Left renal cortex interstitium (tissue), 4 donors: ENCODE measurements around the gene ADAMTS2. TPM values are rescaled to one million over a fixed set of nuclear protein-coding genes. Genes with fewer than 3 reads are reported as not detected.
"Not testable (repeated sequence)": the region's sequence is repeated elsewhere in the genome, so short reads cannot be mapped to it uniquely, and the experiment has no call there.

ENCODE experiments used
- DNase-seq, 4 donors: peaks; one replicate each; pipeline ENCODE4 v3.0.0-alpha.2; 2013; ENCODE audit warnings: low read depth in 4 of 4, low spot score in 2 of 4, missing footprints in 1 of 4
- polyA plus RNA-seq, 4 donors: library from polyadenylated mRNA; unstranded; fragments of 120-200 nt; gene quantifications; one replicate each; pipeline ENCODE4 v1.2.1, GENCODE V29; 2013; ENCODE audit not compliant: insufficient read length in 4 of 4

The ADAMTS2 gene
- polyA plus RNA-seq, 4 donors: 11.5 to 15.9 (median 12.1) TPM

DNA sequence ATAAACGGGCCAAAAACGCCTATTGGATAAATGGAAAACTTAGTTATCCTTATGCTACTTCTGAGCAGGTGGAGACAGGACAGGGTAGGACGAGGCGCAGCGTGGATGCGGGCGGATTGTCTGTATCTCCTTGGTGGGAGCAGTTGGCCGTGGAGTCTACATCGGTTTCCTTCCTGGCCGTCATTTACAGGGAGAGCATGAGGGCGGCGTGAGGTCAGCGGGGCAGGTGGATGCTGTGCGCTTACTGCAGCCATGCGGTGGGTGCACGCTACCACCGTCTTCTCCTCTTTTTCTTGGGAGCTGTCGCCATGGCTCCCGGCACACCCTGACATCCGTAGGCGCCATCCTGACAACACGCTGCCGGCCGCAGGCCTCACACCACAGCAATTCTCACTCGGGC lies 121.3 kb downstream of the ADAMTS2 start:
- DNase-seq: no peak

DNA sequence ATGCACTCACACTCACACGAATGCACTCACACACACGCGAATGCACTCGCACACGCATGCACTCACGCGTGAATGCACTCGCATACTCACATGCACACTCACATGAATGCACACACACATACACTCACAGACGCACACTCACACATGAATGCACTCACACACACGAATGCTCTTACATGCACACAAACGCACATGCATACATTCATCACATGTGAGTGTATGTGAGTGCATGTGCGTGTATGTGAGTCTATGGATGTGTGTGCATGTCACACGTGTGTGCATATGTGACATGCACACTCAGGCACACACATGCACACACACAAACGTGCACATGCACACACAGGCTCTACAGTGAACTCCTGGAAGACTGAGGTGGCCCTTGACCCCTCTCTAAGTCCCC lies 121.7 kb downstream of the ADAMTS2 start:
- no peak for DNase-seq

DNA sequence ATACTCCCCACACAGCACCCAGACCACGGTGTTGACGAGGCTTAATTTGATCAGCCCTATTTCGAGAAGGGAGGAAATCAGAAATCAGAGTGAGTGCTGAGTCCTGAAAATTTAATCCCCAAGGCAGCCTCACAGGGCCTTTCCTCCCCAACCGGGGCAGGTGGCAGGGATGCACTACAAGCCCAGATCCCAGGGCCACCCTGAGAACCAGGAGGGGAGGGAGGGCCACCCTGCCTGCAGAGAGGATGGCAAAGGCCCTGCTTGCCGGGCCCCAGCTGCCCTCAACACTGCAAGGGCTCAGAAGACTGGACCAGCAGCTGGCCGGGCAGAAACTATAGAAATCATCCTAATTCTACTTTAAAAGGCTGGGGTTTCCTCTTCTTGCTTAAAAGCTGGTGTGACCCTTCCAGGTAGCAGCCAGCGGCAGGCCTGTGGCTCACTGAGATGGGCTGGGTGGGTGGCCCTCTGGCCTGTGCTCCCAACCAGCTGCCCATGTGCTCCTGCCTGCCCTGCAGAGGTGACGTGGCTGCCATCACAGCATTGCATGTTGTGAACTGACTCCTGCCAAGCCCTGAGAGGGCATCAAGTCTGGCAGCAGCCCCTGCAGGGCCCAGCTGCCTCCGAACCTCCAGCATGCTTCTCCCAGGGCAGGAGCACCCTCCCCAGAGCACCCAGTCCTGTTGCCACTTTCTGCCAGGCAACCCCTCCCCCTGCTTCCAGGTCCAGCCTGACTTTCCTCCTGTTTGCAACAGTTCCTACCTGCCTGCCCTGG lies 122.8 kb downstream of the ADAMTS2 start:
- no peak for DNase-seq

DNA sequence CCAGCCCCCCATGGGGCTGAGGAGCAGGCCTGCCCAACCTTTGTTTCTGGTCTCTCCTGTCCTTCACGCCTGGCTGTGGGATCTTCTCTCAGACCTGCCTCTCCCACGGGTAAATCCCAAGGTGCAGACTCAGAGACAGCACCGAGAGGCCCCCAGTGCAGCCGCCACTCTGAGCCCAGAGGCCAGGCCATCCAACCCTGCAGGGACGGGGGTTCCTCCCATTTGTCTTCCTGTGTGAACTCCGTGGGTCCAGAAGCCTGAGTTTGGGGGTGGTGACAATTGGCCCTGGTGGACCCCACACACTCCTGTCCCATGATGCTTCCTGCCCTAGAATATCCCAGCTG lies 123.4 kb downstream of the ADAMTS2 start:
- no peak for DNase-seq

DNA sequence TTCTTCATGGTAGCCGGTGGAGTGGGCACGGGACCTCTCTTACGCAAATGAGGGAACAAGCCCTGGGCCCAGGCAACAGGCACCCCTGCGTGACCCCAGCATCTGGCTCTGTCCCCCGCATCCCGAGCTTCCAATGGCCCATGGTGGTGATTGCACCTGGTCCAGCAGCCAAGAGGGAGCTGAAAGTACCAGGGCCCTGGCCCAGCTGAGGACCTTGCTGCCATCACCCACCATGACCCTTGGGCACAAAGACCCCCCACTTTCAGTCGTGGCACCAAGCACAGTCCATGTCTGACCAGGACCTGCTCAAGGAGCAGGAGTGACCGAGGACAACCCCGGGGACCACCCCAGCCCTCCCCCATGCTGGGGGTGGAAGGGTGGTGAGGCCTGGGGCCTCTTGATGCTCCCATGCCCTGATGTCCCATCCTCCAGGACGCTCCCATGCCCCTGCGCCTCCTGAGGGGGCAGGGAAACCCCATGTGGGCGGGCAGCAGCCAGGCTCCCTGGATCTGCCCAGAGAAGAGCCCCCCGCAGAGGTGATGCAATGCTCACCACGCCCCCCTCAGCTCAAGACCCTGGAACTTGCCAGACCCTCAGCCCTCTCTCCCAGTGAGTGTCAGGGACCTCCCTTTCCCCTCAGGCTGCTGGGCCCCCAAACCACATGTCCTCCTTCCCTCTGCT lies 123.9 kb downstream of the ADAMTS2 start:
- no peak for DNase-seq

DNA sequence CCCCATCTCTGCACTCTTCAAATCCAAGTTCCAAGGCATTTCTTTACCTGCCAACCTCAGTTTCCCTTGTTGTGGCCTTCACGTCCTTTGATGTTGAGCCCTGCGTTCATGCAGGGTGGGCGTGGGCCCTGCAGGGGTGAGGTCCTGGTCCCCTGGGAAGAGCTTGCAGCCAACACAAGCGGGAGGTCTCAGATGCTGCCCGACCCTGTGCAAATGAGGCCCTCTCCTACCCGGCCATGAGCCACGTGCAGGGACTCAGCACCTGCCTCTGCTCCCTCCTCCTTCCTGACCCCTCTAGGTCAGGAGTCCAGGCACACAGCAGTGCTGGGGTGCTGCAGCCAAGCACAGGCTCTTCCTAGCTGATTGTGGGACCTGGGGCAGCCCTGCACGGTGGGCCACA lies 124.5 kb downstream of the ADAMTS2 start:
- DNase-seq: no peak

DNA sequence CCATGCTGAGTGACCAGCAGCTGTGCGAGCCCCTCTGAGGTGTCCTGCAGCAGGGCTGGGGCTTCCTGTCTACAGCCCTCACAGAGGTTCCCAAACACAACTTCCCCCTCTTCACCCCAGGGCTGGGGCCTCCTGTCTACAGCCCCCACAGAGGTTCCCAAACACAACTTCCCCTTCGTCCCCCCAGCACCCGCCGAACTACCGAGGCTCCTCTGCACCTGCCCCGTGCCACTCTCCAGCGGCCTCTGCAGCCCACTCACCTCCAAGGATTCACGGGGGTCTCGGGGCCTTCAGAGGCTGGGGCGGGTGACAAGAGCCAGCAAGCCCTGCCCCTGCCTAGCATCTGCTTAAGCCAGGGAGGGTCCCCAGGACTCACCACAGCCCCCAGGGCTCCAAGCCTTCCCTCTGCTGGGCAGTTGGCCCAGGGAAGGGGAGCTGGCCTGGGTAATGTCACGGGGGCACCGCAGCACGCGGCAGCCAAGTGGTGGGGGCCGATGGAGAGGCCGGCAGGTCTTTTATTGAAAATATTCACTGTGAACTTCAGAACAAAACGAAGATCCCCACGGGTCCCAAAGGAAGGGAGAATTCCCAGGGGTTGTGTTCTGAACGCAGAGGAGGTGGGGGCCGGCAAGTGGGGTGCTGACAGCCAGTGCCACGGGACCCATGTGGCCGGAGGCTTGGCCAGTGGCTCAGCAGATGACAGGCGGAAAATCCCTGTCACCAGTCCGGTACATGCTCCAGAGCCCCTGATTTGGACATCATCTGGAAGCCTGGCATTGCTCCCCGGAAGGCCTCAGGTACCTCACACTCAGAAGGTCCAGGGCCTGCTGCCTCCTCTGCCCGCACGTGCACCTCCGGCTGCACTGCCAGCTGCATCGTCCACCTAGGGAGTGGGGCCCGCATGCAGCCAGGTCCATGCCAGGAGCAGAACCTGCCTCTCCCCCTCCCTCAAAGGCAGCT lies 125.3 kb downstream of the ADAMTS2 start:
- no peak for DNase-seq

DNA sequence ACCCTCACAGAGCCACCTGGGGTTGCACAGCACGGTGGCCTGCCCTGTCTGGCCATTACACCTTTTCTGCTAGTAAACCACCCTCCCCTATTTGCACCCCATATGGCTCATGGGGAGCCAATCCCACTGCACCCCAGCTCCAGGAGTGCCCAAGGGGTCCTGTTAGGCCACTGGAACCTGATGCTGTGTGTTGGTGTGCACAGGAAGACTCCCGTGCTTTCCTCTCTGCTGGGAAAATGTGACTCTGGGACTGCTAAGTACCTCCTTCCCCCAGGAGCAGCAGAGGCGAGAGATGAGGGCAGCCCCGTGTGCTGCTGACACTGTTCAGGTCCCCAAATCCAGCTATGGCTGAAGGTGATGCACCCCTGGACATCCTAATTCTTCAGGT lies 126.3 kb downstream of the ADAMTS2 start:
- DNase-seq: no peak

DNA sequence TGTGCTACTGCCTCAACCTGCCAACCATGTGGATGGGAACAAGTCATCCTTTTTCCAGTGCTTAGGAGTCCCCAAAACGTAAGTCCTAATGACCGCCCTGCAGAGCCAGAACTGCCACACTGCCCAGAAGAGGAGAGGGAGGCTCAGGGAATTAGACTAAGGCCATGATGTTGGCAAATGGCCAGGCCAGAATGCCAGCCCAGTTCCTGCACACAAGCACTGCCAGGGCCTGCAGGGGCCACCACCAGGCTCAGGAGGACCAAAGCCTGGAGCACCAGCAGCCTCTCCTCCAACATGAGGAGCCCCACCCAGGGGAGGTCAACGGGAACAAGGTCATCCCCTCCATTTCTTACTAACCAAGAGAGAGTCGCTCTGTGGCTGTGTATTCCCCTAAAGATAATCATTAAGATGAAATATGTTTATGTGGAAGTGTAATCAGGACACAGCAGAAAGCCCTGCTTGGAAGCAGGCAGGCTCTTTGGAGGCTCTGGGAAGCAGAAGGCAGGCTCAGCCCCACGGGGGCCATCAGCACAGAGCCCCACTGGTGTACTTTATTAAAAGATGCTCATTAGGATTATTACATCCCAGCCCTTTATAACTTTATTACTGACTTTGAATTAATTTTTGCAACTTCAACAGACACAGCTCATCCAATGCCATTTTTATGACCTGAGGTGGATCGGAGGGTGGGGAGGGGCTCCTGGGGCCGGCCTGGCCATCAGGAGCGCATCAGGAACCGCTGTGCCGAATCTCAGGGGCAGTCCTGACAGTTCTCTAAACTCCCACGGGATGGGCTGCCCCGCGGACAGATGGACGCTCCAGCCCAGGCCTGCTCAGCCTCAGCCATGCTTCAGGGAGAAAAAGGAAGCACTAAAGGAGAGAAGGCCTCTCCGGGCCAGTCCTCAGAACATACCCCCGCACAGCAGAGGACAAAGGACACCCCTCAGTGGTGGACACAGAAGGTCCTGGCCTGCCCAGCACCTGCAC lies 127.0 kb downstream of the ADAMTS2 start:
- DNase-seq: no peak

DNA sequence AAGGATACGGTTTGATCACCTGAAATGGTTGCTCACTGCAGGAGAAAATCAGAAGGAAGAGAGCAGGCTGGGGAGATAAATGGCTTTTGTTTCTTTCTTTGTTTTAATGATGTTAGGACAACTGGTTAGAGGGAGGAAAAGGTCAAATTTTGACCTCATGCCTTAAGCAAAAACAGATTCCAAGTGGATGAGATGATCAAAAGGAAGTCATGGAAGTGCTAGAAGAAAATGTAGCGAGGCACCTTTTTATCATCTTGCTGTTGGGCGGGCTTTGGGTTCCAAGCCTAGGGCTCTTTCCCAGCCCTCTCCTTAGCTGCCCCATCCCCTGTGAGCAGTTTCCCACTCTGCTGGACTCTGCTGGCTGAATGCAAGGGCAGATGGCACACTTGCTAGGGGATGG lies 127.9 kb downstream of the ADAMTS2 start:
- no peak for DNase-seq

DNA sequence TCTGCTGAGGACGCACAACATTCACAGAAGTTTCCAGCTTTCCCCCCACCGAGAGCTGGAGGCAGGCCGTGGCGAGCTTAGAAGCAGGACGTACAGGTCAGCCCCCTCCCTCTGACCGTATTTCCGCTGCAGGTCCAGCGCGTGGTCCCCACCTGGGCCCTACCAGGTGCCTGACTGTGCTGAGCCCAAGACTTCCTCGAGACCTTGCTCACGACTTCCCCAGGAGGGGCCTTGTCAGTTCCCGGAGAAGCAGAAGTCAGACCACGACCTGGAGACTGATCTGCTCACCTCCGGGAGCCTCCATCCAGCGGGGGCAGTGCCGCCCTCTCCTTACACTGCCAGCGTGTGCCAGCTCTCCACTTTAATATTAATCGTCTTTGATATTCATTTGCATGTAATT lies 128.9 kb downstream of the ADAMTS2 start:
- DNase-seq: not testable (repeated sequence)

DNA sequence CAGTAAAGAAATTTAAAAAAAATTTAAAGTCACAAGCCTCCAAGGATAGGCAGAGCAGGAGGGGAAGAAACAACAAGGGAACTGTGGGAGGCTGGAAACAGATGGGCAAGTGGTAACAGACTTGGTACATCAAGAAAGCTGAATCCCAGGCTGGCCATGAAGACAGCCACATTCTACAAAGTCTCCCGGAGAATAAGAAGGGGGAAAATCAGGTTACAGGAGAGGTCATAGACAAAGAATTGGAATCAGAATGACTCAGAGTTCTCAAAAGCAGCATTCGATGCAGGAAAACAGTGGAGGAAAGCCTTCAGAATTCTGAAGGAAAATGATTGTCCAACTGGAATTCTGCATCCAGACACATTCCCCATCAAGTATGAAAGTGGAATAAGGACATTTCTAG lies 129.7 kb downstream of the ADAMTS2 start:
- no peak for DNase-seq

DNA sequence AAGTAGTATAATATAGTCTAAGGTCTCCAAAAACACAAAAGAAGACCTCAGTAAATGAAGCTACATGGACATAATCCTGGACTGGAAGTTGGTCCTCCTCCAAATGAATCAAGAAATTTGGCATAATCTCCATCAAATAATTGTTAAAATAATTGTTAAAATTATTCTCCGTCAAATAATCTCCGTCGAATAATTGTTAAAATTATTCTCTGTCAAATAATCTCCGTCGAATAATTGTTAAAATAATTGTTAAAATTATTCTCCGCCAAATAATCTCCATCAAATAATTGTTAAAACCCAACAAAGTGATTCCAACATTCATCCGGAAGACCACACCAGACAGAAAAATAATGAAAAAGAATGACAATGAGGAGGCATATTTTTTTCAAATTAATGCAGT lies 130.6 kb downstream of the ADAMTS2 start:
- DNase-seq: no peak

DNA sequence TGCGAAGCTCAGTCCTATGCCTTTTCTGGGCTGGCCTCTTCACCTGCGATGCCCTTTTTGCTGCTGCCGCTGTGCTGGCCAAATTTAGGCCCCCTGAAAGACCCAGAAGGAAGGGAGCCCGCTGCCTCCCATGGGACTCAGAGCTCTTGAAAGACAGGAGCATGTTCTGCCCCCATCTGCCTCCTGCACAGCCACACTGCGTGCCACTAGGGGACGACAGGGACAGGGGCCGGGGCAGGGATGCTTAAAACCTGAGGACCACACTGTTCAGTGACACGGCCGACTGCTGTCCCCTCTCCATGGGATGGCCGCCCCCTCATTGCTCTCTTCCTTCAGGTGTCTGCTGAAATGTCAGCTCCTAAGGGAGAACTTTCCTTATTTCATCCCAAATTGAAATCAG lies 132.4 kb downstream of the ADAMTS2 start:
- DNase-seq: no peak

DNA sequence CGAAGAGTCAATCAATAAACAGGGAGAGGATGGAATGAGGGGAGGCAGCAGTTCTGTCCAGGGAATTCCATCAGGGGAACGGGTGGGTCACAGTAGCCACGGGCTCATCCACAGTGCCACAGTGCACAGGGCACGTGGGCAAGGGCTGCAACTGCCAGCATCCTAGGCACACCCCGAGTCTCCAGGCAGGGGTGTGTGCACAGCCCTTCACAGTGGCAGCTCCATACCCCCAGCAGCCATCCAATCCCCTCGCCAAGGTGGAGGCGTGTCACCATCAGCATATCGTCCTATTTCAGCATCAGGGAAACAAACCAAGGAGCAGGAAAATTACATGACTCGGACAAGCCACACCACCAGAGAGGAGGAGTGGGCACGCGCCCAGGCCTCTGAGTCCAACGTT lies 133.6 kb downstream of the ADAMTS2 start:
- no peak for DNase-seq

DNA sequence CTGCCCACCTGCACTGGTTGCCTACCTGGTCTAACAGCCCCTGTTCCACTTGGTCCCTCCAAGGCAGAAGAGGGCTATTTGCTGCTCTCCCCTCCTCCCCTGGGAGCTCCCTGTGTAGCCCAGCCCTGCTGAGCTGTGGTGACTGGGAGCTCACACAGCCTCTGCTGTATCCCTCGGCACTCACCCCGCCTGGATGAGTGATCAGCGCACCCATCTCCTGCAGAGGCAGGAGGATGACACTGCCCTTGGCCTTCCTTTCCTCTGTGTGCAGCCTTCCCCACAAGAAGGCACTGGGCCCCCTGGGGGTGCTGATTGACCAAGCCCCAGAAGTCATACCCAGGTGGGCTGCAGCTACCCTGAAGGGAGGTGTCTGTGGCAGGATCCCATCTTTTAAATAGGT lies 134.2 kb downstream of the ADAMTS2 start:
- DNase-seq: no peak

DNA sequence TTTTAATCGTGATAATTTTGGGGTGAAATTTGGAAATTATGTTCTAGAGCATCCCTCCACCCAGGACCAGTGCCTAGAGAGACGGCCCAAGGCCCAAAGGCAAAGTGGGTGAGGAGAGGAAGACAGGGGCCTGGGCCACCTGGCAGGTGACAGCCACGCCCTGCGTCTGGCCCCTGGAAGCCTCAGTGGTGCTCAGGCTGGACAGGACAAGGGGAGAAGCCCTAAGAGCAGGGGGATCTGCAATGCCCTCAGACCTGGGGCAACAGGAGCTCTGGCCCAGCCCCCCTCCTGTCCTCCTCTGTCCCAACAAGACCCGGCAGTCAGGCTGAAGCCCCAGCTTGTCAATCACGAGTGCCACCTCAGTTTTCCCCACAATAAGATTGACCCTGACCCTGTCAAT lies 134.8 kb downstream of the ADAMTS2 start:
- DNase-seq: no peak

DNA sequence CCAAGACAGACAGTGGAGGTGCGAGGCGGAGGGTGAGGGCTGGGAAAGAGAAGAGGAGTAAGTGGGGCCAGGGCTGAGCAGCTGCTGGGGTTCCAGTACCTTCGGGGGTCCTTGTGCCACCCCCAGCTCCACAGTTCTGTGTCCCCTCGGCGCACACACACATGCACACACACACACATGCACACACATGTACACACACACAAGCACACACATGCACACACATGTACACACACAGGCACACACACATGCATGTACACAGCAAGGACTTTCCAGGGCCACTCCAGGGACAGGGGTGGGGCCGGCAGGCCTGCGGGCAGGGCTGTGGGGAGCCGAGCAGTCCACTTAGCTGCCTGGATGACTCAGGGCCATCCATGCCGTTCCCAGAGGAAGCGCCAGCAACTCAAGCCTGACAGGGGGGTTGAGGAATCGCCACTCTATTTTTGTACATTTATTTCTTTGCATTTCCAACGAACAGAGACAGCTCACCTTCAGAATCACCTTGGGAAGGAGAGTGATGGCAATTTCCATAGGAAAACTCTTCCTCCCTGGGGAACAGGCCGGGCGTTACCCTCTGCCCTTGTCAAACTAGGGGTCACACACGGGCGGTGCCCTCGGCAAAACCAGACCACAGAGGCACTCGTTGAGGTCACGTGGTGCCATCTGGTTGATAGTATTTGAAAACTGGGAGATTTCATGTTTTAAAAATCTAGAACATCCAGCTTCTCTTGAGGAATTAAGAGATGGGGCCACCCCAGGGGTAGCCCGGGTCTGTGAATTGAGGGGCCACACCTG lies 135.7 kb downstream of the ADAMTS2 start:
- no peak for DNase-seq

DNA sequence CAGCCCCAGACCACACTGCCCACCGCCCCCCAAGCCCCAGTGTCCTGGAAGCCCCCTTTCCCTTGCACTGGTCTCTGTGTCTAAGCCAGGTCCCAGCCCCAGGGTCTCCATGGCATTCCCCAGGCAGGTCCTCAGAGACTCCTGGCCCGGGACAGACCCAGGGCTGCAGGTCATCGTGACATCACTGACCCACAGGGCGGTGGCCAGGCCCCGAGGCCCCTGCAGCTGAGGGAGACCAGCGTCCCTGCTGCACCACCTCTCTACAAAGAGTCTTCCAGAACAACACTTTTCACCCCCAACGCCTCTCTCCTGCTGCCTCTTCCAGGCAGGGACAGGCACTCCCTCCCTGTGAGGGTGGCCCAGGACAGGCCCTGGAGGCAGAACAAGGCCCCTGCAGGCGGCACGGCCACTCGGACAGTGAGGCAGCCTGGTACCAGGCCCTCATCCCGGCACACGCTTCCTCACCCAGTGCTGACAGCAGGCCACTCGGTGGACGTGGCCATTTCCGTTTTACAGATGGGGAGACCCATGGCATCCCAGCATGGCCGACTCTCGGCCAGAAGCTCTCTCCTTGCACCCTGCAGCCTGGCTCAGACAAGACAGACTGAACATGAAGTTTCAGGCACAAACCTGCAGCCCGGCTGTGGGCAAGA lies 136.4 kb downstream of the ADAMTS2 start:
- no peak for DNase-seq
